ENCODE data around the gene MAN2B2. TPM values are rescaled to one million over a fixed set of nuclear protein-coding genes. Genes with fewer than 3 reads are reported as not detected.

Gene MAN2B2
- 12.8 and 19.5 TPM in 2 replicates for total RNA-seq

GRCh38 chr4:6574747-6575502, at the start of gene MAN2B2:
TSS of gene MAN2B2 (plus strand) at chr4:6575189. CDS start at chr4:6575211, 22 bp downstream.

GRCh38 chr4:6640292-6641163, 65.5 kb downstream of the MAN2B2 start, which contains the start of gene MRFAP1:
TSS of gene MRFAP1 (plus strand) at chr4:6640685. CDS start at chr4:6640863, 178 bp downstream.

Other genes starting within 250 kb of the MAN2B2 start
- 0.16 and 0.80 TPM in 2 replicates for gene PPP2R2C, start 102.6 kb upstream of the MAN2B2 start, total RNA-seq
- 158 and 229 TPM in 2 replicates for gene MRFAP1, start 65.5 kb downstream of the MAN2B2 start, total RNA-seq
- gene S100P, start 118.7 kb downstream of the MAN2B2 start, total RNA-seq, result 0.23 TPM in 1 of 2 replicates, not detected in the other
- 32.1 and 35.7 TPM in 2 replicates for gene MRFAP1L1, start 134.7 kb downstream of the MAN2B2 start, total RNA-seq
- 19.8 and 25.3 TPM in 2 replicates for gene BLOC1S4, start 141.0 kb downstream of the MAN2B2 start, total RNA-seq
- 8.4 and 9.4 TPM in 2 replicates for gene KIAA0232, start 207.5 kb downstream of the MAN2B2 start, total RNA-seq

All from hair follicular keratinocyte (primary cell).